H1 (cell line): Measurements from ENCODE around the gene TMEM266. TPM values are rescaled to one million over a fixed set of nuclear protein-coding genes. Genes with fewer than 3 reads are reported as not detected.

Source experiments
- ATF2 ChIP-seq: IDR thresholded peaks from 2 replicates; pipeline ENCODE4 v1.6.1; 2012; ENCODE audit warnings: low read length, inconsistent platforms
- CHD1 ChIP-seq: IDR thresholded peaks from 2 replicates; pipeline ENCODE4 v1.6.1; 2012; ENCODE audit warnings: low read depth, low read length, improper control_type of control experiment
- CHD7 ChIP-seq: fragments of 300-600 bp; sonication (generic); IDR thresholded peaks from 2 replicates; pipeline ENCODE4 v1.7.1; 2012; ENCODE audit warnings: low read length, moderate library complexity, mild to moderate bottlenecking, inconsistent platforms; ENCODE audit not compliant: insufficient replicate concordance
- RXRA ChIP-seq: IDR thresholded peaks from 2 replicates; pipeline ENCODE4 v1.6.1; 2011; ENCODE audit warnings: low read depth, mild to moderate bottlenecking, low read length, moderate library complexity; ENCODE audit not compliant: insufficient read depth
- SIX5 ChIP-seq: IDR thresholded peaks from 2 replicates; pipeline ENCODE4 v1.6.1; 2011; ENCODE audit warnings: mild to moderate bottlenecking, low read depth, low read length
- SP4 ChIP-seq: IDR thresholded peaks from 2 replicates; pipeline ENCODE4 v1.6.1; 2012; ENCODE audit warnings: low read length, inconsistent platforms
- TAF1 ChIP-seq: IDR thresholded peaks from 2 replicates; pipeline ENCODE4 v1.6.1; 2011; ENCODE audit warnings: mild to moderate bottlenecking, low read depth, low read length
- TAF7 ChIP-seq: optimal IDR thresholded peaks from 2 replicates; pipeline ENCODE3; 2011; ENCODE audit warnings: low read depth, mild to moderate bottlenecking, inconsistent platforms, low read length, moderate library complexity, borderline replicate concordance
- polyA plus RNA-seq, 7 experiments: library from polyadenylated mRNA; depleted of rRNA in 3 of 7; stranded (reverse) in 5 of 7; unstranded in 2 of 7; fragments of >200 nt in 5 of 7; fragments of 200-250 nt in 2 of 7; gene quantifications; 1 replicate in 5 of 7; 2 replicates in 1 of 7; 4 replicates in 1 of 7; pipeline versions ENCODE4 v1.2.1 to v1.2.3, GENCODE V29; 2011 to 2013; ENCODE audit warnings: missing spikeins in 2 of 7, mixed read lengths in 2 of 7
- total RNA-seq: library from RNA; stranded (reverse); fragmentation: NEBNext Ultra II Directional; extraction: Animal tissue kit (Norgen Biotek cat#: 25700); gene quantifications from 2 replicates; pipeline ENCODE4 v1.2.1, GENCODE V29; 2021

Gene TMEM266
- total and polyA plus RNA-seq, 2 of the 8 experiments (the other 6 are each of a cell fraction or from before 2014, with no cell fraction given): 2.6 TPM

- TF ChIP-seq CHD7: no peak
- no peak for TF ChIP-seq CHD1
- TF ChIP-seq RXRA: no peak
- TF ChIP-seq TAF7: no peak
- TF ChIP-seq TAF1: no peak
- no peak for TF ChIP-seq SIX5
- no peak for TF ChIP-seq SP4
- TF ChIP-seq ATF2: no peak
- TF ChIP-seq, all 59 proteins: peak for 0
These were observed 148.4 kb downstream of the TMEM266 start (continued) for GRCh38 chr15:76208084-76208785.
